GM19452 (cell line): ENCODE measurements around the gene UQCC2.

Source experiments
- ATAC-seq: cut with Tn5 transposase; IDR thresholded peaks from one replicate; pipeline ENCODE4 v1.9.1; 2021; ENCODE audit not compliant: unreplicated experiment

UQCC2 gene

GRCh38 chr6:33708516-33709204 is 2.8 kb downstream of the UQCC2 start:
- no peak for ATAC-seq

GRCh38 chr6:33707771-33708170 is 3.7 kb downstream of the UQCC2 start:
- ATAC-seq: no peak

GRCh38 chr6:33705955-33706725 is 5.4 kb downstream of the UQCC2 start:
- no peak for ATAC-seq

GRCh38 chr6:33705268-33705885 is 6.1 kb downstream of the UQCC2 start:
- ATAC-seq: no peak

- ATAC-seq: no peak
These were observed 7.1 kb downstream of the UQCC2 start for GRCh38 chr6:33704215-33705066.

GRCh38 chr6:33702345-33702977 is 9.0 kb downstream of the UQCC2 start:
- no peak for ATAC-seq

- peak; percentile 62 for ATAC-seq
These were observed 11.0 kb downstream of the UQCC2 start for GRCh38 chr6:33700391-33701050.

GRCh38 chr6:33699739-33700138 is 11.8 kb downstream of the UQCC2 start:
- no peak for ATAC-seq

- ATAC-seq: no peak
These were observed 12.4 kb downstream of the UQCC2 start for GRCh38 chr6:33699131-33699530.

GRCh38 chr6:33698494-33698893 is 13.0 kb downstream of the UQCC2 start:
- no peak for ATAC-seq

GRCh38 chr6:33697845-33698244 is 13.7 kb downstream of the UQCC2 start:
- ATAC-seq: no peak

GRCh38 chr6:33696548-33697518 is 14.7 kb downstream of the UQCC2 start:
- ATAC-seq: no peak

- ATAC-seq: no peak
These were observed 15.4 kb downstream of the UQCC2 start for GRCh38 chr6:33696076-33696475.

GRCh38 chr6:33695451-33695887 is 16.0 kb downstream of the UQCC2 start:
- ATAC-seq: no peak

GRCh38 chr6:33694977-33695376 is 16.5 kb downstream of the UQCC2 start:
- no peak for ATAC-seq

- ATAC-seq: no peak
These were observed 17.0 kb downstream of the UQCC2 start for GRCh38 chr6:33694401-33694931.

GRCh38 chr6:33693186-33694105 is 18.1 kb downstream of the UQCC2 start:
- ATAC-seq: no peak

- peak; percentile 65 for ATAC-seq
These were observed 18.7 kb downstream of the UQCC2 start for GRCh38 chr6:33692760-33693158.
